Adrenal gland (tissue), 5 donors: Measurements from ENCODE around the gene CUL1.

Source experiments
- CTCF ChIP-seq, 6 experiments: fragments of 450-650 bp in 4 of 6; fragments of 200-600 bp in 2 of 6; sonication (generic) in 1 of 6; IDR thresholded peaks; 1 replicate in 5 of 6; 2 replicates in 1 of 6; pipeline versions ENCODE4 v1.5.1 to v1.8.0; 2016 to 2021; ENCODE audit warnings: antibody characterized with exemption in 6 of 6, mild to moderate bottlenecking in 2 of 6, moderate library complexity in 1 of 6
- POLR2A ChIP-seq, 2 donors: fragments of 450-650 bp; IDR thresholded peaks; one replicate each; pipeline ENCODE4 v1.6.1; 2017; ENCODE audit warnings: antibody characterized with exemption in 2 of 2, mild to moderate bottlenecking in 2 of 2, moderate library complexity in 1 of 2
- donor health status: DM: no; HTN: no; CAD: no.

GRCh38 chr7:148835854-148836253 lies 137.2 kb downstream of the CUL1 start:
- TF ChIP-seq CTCF (IDR thresholded peaks at IDR 0.05) (no peak), POLR2A (IDR thresholded peaks at IDR 0.05) (no peak)
